ENCODE measurements around the gene TFDP2. TPM values are rescaled to one million over a fixed set of nuclear protein-coding genes. Genes with fewer than 3 reads are reported as not detected.
A peak's percentile ranks its signal among the peaks of the same experiment; 100 is the strongest.
"Not testable (repeated sequence)": the region's sequence is repeated elsewhere in the genome, so short reads cannot be mapped to it uniquely, and the experiment has no call there.

TFDP2 gene
- total RNA-seq, 1 experiment from 2014 or later = 47.0 TPM

- Histone ChIP-seq H3K4me3 (no peak overlapping the region), H3K36me3 (no peaks in the 10 kb centered on the region), H3K27me3 (no peaks in the 10 kb centered on the region), H3K9me3 (no peaks in the 10 kb centered on the region)
- no peak for DNase-seq
Measured at GRCh38 chr3:142097099-142097843, 52.1 kb downstream of the TFDP2 start.

GRCh38 chr3:142095841-142096240 lies 53.5 kb downstream of the TFDP2 start:
- no peak overlapping the region for H3K4me3 ChIP-seq
- no peaks in the 10 kb centered on the region for H3K9me3 ChIP-seq
- H3K36me3 ChIP-seq = no peaks in the 10 kb centered on the region
- no peak for DNase-seq
- no peaks in the 10 kb centered on the region for H3K27me3 ChIP-seq

GRCh38 chr3:142088925-142089324 lies 60.4 kb downstream of the TFDP2 start:
- H3K4me3 ChIP-seq, H3K9me3 ChIP-seq, H3K27me3 ChIP-seq, DNase-seq, H3K36me3 ChIP-seq: not testable (repeated sequence)

- Histone ChIP-seq H3K4me3 (no peak overlapping the region), H3K36me3 (no peaks in the 10 kb centered on the region), H3K27me3 (no peaks in the 10 kb centered on the region), H3K9me3 (no peaks in the 10 kb centered on the region)
- DNase-seq = peak; percentile 9
Measured at GRCh38 chr3:142088522-142088921, 60.8 kb downstream of the TFDP2 start.

- Histone ChIP-seq H3K4me3 (no peak overlapping the region), H3K9me3 (no peaks in the 10 kb centered on the region), H3K36me3 (no peaks in the 10 kb centered on the region), H3K27me3 (no peaks in the 10 kb centered on the region)
- peak; percentile 15 for DNase-seq
Measured at GRCh38 chr3:142087676-142088075, 61.7 kb downstream of the TFDP2 start.

GRCh38 chr3:142086581-142087090 lies 62.7 kb downstream of the TFDP2 start:
- Histone ChIP-seq H3K27me3 (no peaks in the 10 kb centered on the region), H3K9me3 (no peaks in the 10 kb centered on the region), H3K36me3 (no peaks in the 10 kb centered on the region), H3K4me3 (no peak overlapping the region)
- DNase-seq = no peak

- H3K9me3 ChIP-seq = no peaks in the 10 kb centered on the region
- H3K27me3 ChIP-seq = no peaks in the 10 kb centered on the region
- no peak overlapping the region for H3K4me3 ChIP-seq
- DNase-seq = no peak
- no peaks in the 10 kb centered on the region for H3K36me3 ChIP-seq
Measured at GRCh38 chr3:142081178-142081577, 68.2 kb downstream of the TFDP2 start.

GRCh38 chr3:142077859-142078500 lies 71.4 kb downstream of the TFDP2 start:
- Histone ChIP-seq H3K4me3 (no peak overlapping the region), H3K36me3 (no peaks in the 10 kb centered on the region), H3K27me3 (no peaks in the 10 kb centered on the region), H3K9me3 (no peaks in the 10 kb centered on the region)
- no peak for DNase-seq

GRCh38 chr3:142077155-142077858 lies 72.0 kb downstream of the TFDP2 start:
- DNase-seq = no peak
- Histone ChIP-seq H3K36me3 (no peaks in the 10 kb centered on the region), H3K9me3 (no peaks in the 10 kb centered on the region), H3K27me3 (no peaks in the 10 kb centered on the region), H3K4me3 (no peak overlapping the region)

GRCh38 chr3:142075656-142076055 lies 73.7 kb downstream of the TFDP2 start:
- DNase-seq, H3K4me3 ChIP-seq, H3K36me3 ChIP-seq, H3K9me3 ChIP-seq, H3K27me3 ChIP-seq: not testable (repeated sequence)

GRCh38 chr3:142072816-142073215 lies 76.5 kb downstream of the TFDP2 start:
- no peaks in the 10 kb centered on the region for H3K27me3 ChIP-seq
- DNase-seq = no peak
- H3K36me3 ChIP-seq = no peaks in the 10 kb centered on the region

GRCh38 chr3:142065932-142066331 lies 83.4 kb downstream of the TFDP2 start:
- no peaks in the 10 kb centered on the region for H3K27me3 ChIP-seq
- H3K4me3 ChIP-seq = no peak overlapping the region
- no peaks in the 10 kb centered on the region for H3K9me3 ChIP-seq
- H3K36me3 ChIP-seq = no peaks in the 10 kb centered on the region
- no peak for DNase-seq

More at GRCh38 chr3:142072816-142073215, 76.5 kb downstream of the TFDP2 start:
- no peak overlapping the region for H3K4me3 ChIP-seq
- H3K9me3 ChIP-seq = no peaks in the 10 kb centered on the region

GRCh38 chr3:142065344-142065743 lies 84.0 kb downstream of the TFDP2 start:
- no peaks in the 10 kb centered on the region for H3K27me3 ChIP-seq
- no peak for DNase-seq

GRCh38 chr3:142064454-142064853 lies 84.9 kb downstream of the TFDP2 start:
- no peaks in the 10 kb centered on the region for H3K36me3 ChIP-seq
- no peaks in the 10 kb centered on the region for H3K27me3 ChIP-seq
- no peaks in the 10 kb centered on the region for H3K9me3 ChIP-seq
- DNase-seq = no peak
- no peak overlapping the region for H3K4me3 ChIP-seq

More at GRCh38 chr3:142065344-142065743, 84.0 kb downstream of the TFDP2 start:
- Histone ChIP-seq H3K9me3 (no peaks in the 10 kb centered on the region), H3K4me3 (no peak overlapping the region), H3K36me3 (no peaks in the 10 kb centered on the region)

GRCh38 chr3:142057331-142057725 lies 92.0 kb downstream of the TFDP2 start:
- DNase-seq = no peak
- Histone ChIP-seq H3K9me3 (no peaks in the 10 kb centered on the region), H3K4me3 (no peak overlapping the region), H3K36me3 (no peaks in the 10 kb centered on the region), H3K27me3 (no peaks in the 10 kb centered on the region)

GRCh38 chr3:142056656-142057330 lies 92.6 kb downstream of the TFDP2 start:
- DNase-seq = no peak
- Histone ChIP-seq H3K36me3 (no peaks in the 10 kb centered on the region), H3K9me3 (no peaks in the 10 kb centered on the region), H3K27me3 (no peaks in the 10 kb centered on the region), H3K4me3 (no peak overlapping the region)

GRCh38 chr3:142053835-142054234 lies 95.5 kb downstream of the TFDP2 start:
- H3K27me3 ChIP-seq = no peaks in the 10 kb centered on the region
- H3K9me3 ChIP-seq = no peaks in the 10 kb centered on the region
- DNase-seq = no peak
- no peak overlapping the region for H3K4me3 ChIP-seq
- H3K36me3 ChIP-seq = no peaks in the 10 kb centered on the region
